GM18868 (cell line): ENCODE measurements around the gene PSMD8.
"Not testable (repeated sequence)": the region's sequence is repeated elsewhere in the genome, so short reads cannot be mapped to it uniquely, and the experiment has no call there.

ENCODE experiments used
- ATAC-seq: cut with Tn5 transposase; IDR thresholded peaks from one replicate; pipeline ENCODE4 v1.9.1; 2021; ENCODE audit warnings: mild to moderate bottlenecking, moderate library complexity; ENCODE audit not compliant: unreplicated experiment

Gene PSMD8

GRCh38 chr19:38374332-38375097, at the start of gene PSMD8:
TSS of gene PSMD8 (plus strand) at chr19:38374571. CDS start at chr19:38374602, 31 bp downstream.
- peak; percentile 95 for ATAC-seq

- no peak for ATAC-seq
Measured at GRCh38 chr19:38326591-38326990, 47.8 kb upstream of the PSMD8 start.

GRCh38 chr19:38329651-38330050, 44.7 kb upstream of the PSMD8 start:
- no peak for ATAC-seq

- no peak for ATAC-seq
Measured at GRCh38 chr19:38331728-38332127, 42.6 kb upstream of the PSMD8 start.

- no peak for ATAC-seq
Measured at GRCh38 chr19:38333245-38333644, 41.1 kb upstream of the PSMD8 start.

GRCh38 chr19:38335949-38336637, 38.3 kb upstream of the PSMD8 start:
- ATAC-seq, result peak; percentile 68

GRCh38 chr19:38336638-38337359, 37.6 kb upstream of the PSMD8 start:
- peak; percentile 49 for ATAC-seq

- ATAC-seq, result no peak
Measured at GRCh38 chr19:38337360-38337653, 37.1 kb upstream of the PSMD8 start.

GRCh38 chr19:38339011-38339410, 35.4 kb upstream of the PSMD8 start:
- ATAC-seq, result not testable (repeated sequence)

GRCh38 chr19:38340927-38341326, 33.4 kb upstream of the PSMD8 start:
- no peak for ATAC-seq

GRCh38 chr19:38346837-38347236, 27.5 kb upstream of the PSMD8 start:
- ATAC-seq, result no peak

GRCh38 chr19:38350883-38351282, 23.5 kb upstream of the PSMD8 start:
- no peak for ATAC-seq

- no peak for ATAC-seq
Measured at GRCh38 chr19:38351865-38352395, 22.4 kb upstream of the PSMD8 start.

GRCh38 chr19:38352611-38353010, 21.8 kb upstream of the PSMD8 start:
- no peak for ATAC-seq

- no peak for ATAC-seq
Measured at GRCh38 chr19:38355728-38356725, 18.3 kb upstream of the PSMD8 start.

GRCh38 chr19:38358071-38358470, 16.3 kb upstream of the PSMD8 start:
- no peak for ATAC-seq

GRCh38 chr19:38359242-38360021, 14.9 kb upstream of the PSMD8 start:
- no peak for ATAC-seq

GRCh38 chr19:38360351-38360750, 14.0 kb upstream of the PSMD8 start:
- no peak for ATAC-seq

- ATAC-seq, result no peak
Measured at GRCh38 chr19:38360839-38361631, 13.3 kb upstream of the PSMD8 start.
